ENCODE data around the gene PDE4D. TPM values are rescaled to one million over a fixed set of nuclear protein-coding genes. Genes with fewer than 3 reads are reported as not detected.

PDE4D gene
- total and polyA plus RNA-seq, 2 donors (not counting 1 experiment from before 2014, with no cell fraction given) = 14.9 to 171 TPM

GRCh38 chr5:59587489-59588337 lies 305.8 kb downstream of the PDE4D start:
- no peaks in the 10 kb centered on the region for H3K79me2 ChIP-seq (ENCODE audit: control insufficient read depth, insufficient read depth, low read length)
- ATAC-seq (ENCODE audit: low read depth) (no peak), DNase-seq (peak; percentile 19)
- no peak overlapping the region for H3K4me3 ChIP-seq (ENCODE audit: control extremely low read depth in 1 of 5, extremely low read depth in 1 of 5, insufficient read depth in 1 of 5, low read depth in 2 of 5, low read length in 4 of 5)
- H3K4me1 ChIP-seq (ENCODE audit: control insufficient read depth in 2 of 2, insufficient read depth in 2 of 2, low read length in 2 of 2) = peaks cover 19 to 24% of the 10 kb centered on the region in 2 donors
- H3K9me3 ChIP-seq (ENCODE audit: control extremely low read depth in 1 of 3, control insufficient read depth in 2 of 3, insufficient read depth in 1 of 3, low read length in 2 of 3) = no peaks in the 10 kb centered on the region
- 54% methylated on average over 8 of the region's 17 CpGs for WGBS (ENCODE audit: insufficient coverage)
- TF ChIP-seq EZH2 (IDR thresholded peaks at IDR 0.05; ENCODE audit: borderline replicate concordance, insufficient read depth, low read depth, low read length, poor library complexity, severe bottlenecking) = no peak
- TF ChIP-seq CTCF (IDR thresholded peaks at IDR 0.05) = no peak
- Mint-ChIP-seq H3K27ac (no peak overlapping the region), H3K4me1 (peaks cover 22% of the 10 kb centered on the region), H3K4me3 (no peak overlapping the region), H3K9me3 (ENCODE audit: insufficient read depth) (no peaks in the 10 kb centered on the region), H3K27me3 (peaks cover 11% of the 10 kb centered on the region)
- peak overlapping the region; percentile 24 for H3K4me2 ChIP-seq (replicated peaks; ENCODE audit: low read depth, low read length, poor library complexity, severe bottlenecking)
- intact Hi-C loops (cut with micrococcal nuclease) = no loop called here
- H3K27me3 ChIP-seq (replicated peaks in 1 of 4; ENCODE audit: control extremely low read depth in 1 of 4, control insufficient read depth in 3 of 4, insufficient read depth in 4 of 4, low read length in 3 of 4) = peaks cover 0 to 2% (median 0%) of the 10 kb centered on the region in 4 experiments
- no peaks in the 10 kb centered on the region for H3K36me3 ChIP-seq (replicated peaks in 1 of 2; ENCODE audit: control extremely low read depth in 1 of 2, control insufficient read depth in 1 of 2, extremely low read depth in 1 of 2, insufficient read depth in 2 of 2, low read length in 1 of 2)
- no peak overlapping the region for H3K27ac ChIP-seq (ENCODE audit: low read length in 2 of 2)
- H4K20me1 ChIP-seq (ENCODE audit: control insufficient read depth, insufficient read depth, low read length, poor library complexity, severe bottlenecking) = no peaks in the 10 kb centered on the region
- POLR2A ChIA-PET = no interaction called here
- CTCF ChIA-PET = interaction anchor here (0.7 kb wide), 1 partner anchor 1917 kb away, joined by 4 read pairs; no protein-coding TSS in a partner anchor
- no peak overlapping the region for H2AFZ ChIP-seq (ENCODE audit: insufficient read depth, low read depth, low read length, poor library complexity, severe bottlenecking)
- no peak overlapping the region for H3K9ac ChIP-seq (ENCODE audit: low read length)

GRCh38 chr5:59586841-59587240 lies 306.7 kb downstream of the PDE4D start:
- WGBS (ENCODE audit: insufficient coverage) = no CpG with 5 or more reads among the region's 5 CpGs
- ATAC-seq (ENCODE audit: low read depth) = no peak
- no peaks in the 10 kb centered on the region for H3K9me3 ChIP-seq (ENCODE audit: control extremely low read depth in 1 of 3, control insufficient read depth in 2 of 3, insufficient read depth in 1 of 3, low read length in 2 of 3)
- no peak overlapping the region for H3K27ac ChIP-seq (ENCODE audit: low read length in 2 of 2)
- Mint-ChIP-seq H3K27me3 (peaks cover 11% of the 10 kb centered on the region), H3K27ac (no peak overlapping the region), H3K9me3 (ENCODE audit: insufficient read depth) (no peaks in the 10 kb centered on the region), H3K4me3 (no peak overlapping the region), H3K4me1 (peaks cover 18% of the 10 kb centered on the region)
- no peak overlapping the region for H3K4me3 ChIP-seq (ENCODE audit: control extremely low read depth in 1 of 5, extremely low read depth in 1 of 5, insufficient read depth in 1 of 5, low read depth in 2 of 5, low read length in 4 of 5)
- intact Hi-C loops (cut with micrococcal nuclease) = no loop called here
- no peaks in the 10 kb centered on the region for H3K36me3 ChIP-seq (replicated peaks in 1 of 2; ENCODE audit: control extremely low read depth in 1 of 2, control insufficient read depth in 1 of 2, extremely low read depth in 1 of 2, insufficient read depth in 2 of 2, low read length in 1 of 2)
- TF ChIP-seq EZH2 (IDR thresholded peaks at IDR 0.05; ENCODE audit: borderline replicate concordance, insufficient read depth, low read depth, low read length, poor library complexity, severe bottlenecking) (no peak), CTCF (IDR thresholded peaks at IDR 0.05) (no peak)
- ChIA-PET CTCF (no interaction called here), POLR2A (no interaction called here)
- H3K79me2 ChIP-seq (ENCODE audit: control insufficient read depth, insufficient read depth, low read length) = no peaks in the 10 kb centered on the region
- H3K27me3 ChIP-seq (replicated peaks in 1 of 4; ENCODE audit: control extremely low read depth in 1 of 4, control insufficient read depth in 3 of 4, insufficient read depth in 4 of 4, low read length in 3 of 4) = peaks cover 0 to 2% (median 0%) of the 10 kb centered on the region in 4 experiments
- H4K20me1 ChIP-seq (ENCODE audit: control insufficient read depth, insufficient read depth, low read length, poor library complexity, severe bottlenecking) = no peaks in the 10 kb centered on the region
- no peak for DNase-seq
- H3K4me1 ChIP-seq (ENCODE audit: control insufficient read depth in 2 of 2, insufficient read depth in 2 of 2, low read length in 2 of 2) = peaks cover 19 to 21% of the 10 kb centered on the region in 2 donors
- no peak overlapping the region for H3K4me2 ChIP-seq (replicated peaks; ENCODE audit: low read depth, low read length, poor library complexity, severe bottlenecking)
- H3K9ac ChIP-seq (ENCODE audit: low read length) = no peak overlapping the region
- H2AFZ ChIP-seq (ENCODE audit: insufficient read depth, low read depth, low read length, poor library complexity, severe bottlenecking) = no peak overlapping the region
